OCI-LY3 (cell line): ENCODE data around the gene ERI3.

Experiments
- CTCF ChIP-seq: fragments of 200-600, 300-600 bp; sonication (generic); IDR thresholded peaks from 2 replicates; pipeline ENCODE4 v1.5.1; 2014; ENCODE audit warnings: antibody characterized with exemption, low read length, low read depth
- EZH2phosphoT487 ChIP-seq: fragments of 200-600 bp; shearing (Covaris generic); IDR thresholded peaks from 2 replicates; pipeline ENCODE4 v1.6.1; 2018; ENCODE audit warnings: antibody characterized with exemption, mixed run types, low read depth

GRCh38 chr1:44380666-44381177, 25.7 kb upstream of the ERI3 start:
- no peak for TF ChIP-seq CTCF
- no peak for TF ChIP-seq EZH2phosphoT487
